HepG2 (cell line): ENCODE results near the gene ACSL3. TPM values are rescaled to one million over a fixed set of nuclear protein-coding genes. Genes with fewer than 3 reads are reported as not detected.

Experiments used
- ATAC-seq: fragments of 200-7000 bp; cut with Tn5 transposase; 3 replicates; pipeline ENCODE4 v1.9.1; 2020; ENCODE audit warnings: mild to moderate bottlenecking, moderate library complexity
- BruUV-seq: library from RNA; stranded (reverse); fragments of 400-500 nt; replicated peaks from 2 replicates; lab custom pipeline; 2021; lab: Mats Ljungman, UMichigan
- CTCF ChIA-PET: fragments of 300-600 bp; formaldehyde crosslinking; extraction: SDS; loops from one replicate; lab custom pipeline; 2021; ENCODE audit warnings: low total read pairs, inconsistent platforms, low intra/inter-chr PET ratio; lab: Yijun Ruan, JAX
- POLR2A ChIA-PET: fragments of 350-600 bp; sonication (Branson Sonifier 250); formaldehyde crosslinking; loops from one replicate; lab custom pipeline; 2020; ENCODE audit warnings: antibody characterized with exemption, inconsistent platforms; lab: Yijun Ruan, JAX
- DNase-seq: peaks from one replicate; pipeline ENCODE4 v3.0.0-alpha.2; 2015; ENCODE audit warnings: low spot score
- FAIRE-seq: peaks from 3 replicates; lab custom pipeline; 2011; peaks lifted over from hg19 to GRCh38; lab: Jason Lieb, UNC
- H2AFZ ChIP-seq: one replicate; pipeline ENCODE4 v1.6.1; 2011; ENCODE audit warnings: low read length, inconsistent platforms
- H3K27ac ChIP-seq: fragments of 300-600 bp; 3 replicates; pipeline ENCODE4 v1.8.0; 2011; ENCODE audit warnings: mixed run types, mild to moderate bottlenecking, mixed read lengths, low read length, inconsistent platforms; ENCODE audit not compliant: insufficient read depth; ENCODE audit errors: extremely low read length
- H3K27me3 ChIP-seq, 2 experiments: fragments of 200-600 bp in 1 of 2; 2 replicates in 1 of 2; 3 replicates in 1 of 2; pipeline versions ENCODE4 v1.6.0 to v1.8.0; 2011; ENCODE audit warnings: low read length in 2 of 2, mild to moderate bottlenecking in 2 of 2, moderate library complexity in 2 of 2, inconsistent platforms in 1 of 2; ENCODE audit not compliant: insufficient read depth in 2 of 2, control insufficient read depth in 1 of 2
- H3K36me3 ChIP-seq, 2 experiments: fragments of 200-600 bp in 1 of 2; replicated peaks in 1 of 2; 2 replicates in 1 of 2; 3 replicates in 1 of 2; pipeline versions ENCODE4 v1.5.1 to v1.8.0; 2011; ENCODE audit warnings: low read length in 2 of 2, inconsistent platforms in 1 of 2; ENCODE audit not compliant: insufficient read depth in 2 of 2, control insufficient read depth in 1 of 2
- H3K4me1 ChIP-seq: 2 replicates; pipeline ENCODE4 v1.5.1; 2012; ENCODE audit warnings: low read length, inconsistent platforms; ENCODE audit not compliant: insufficient read depth
- H3K4me2 ChIP-seq: 2 replicates; pipeline ENCODE4 v1.6.0; 2011; ENCODE audit warnings: low read depth, low read length, inconsistent platforms
- H3K4me3 ChIP-seq, 3 experiments: fragments of 200-600 bp in 1 of 3; sonication (generic), shearing (Covaris generic) in 1 of 3; replicated peaks in 1 of 3; 2 replicates each; pipeline ENCODE4 v1.5.1; 2011 to 2016; ENCODE audit warnings: low read length in 3 of 3, inconsistent platforms in 2 of 3, low read depth in 2 of 3, mild to moderate bottlenecking in 2 of 3, control low read depth in 1 of 3, mixed read lengths in 1 of 3; ENCODE audit not compliant: insufficient read depth in 1 of 3
- H3K79me2 ChIP-seq: one replicate; pipeline ENCODE4 v1.6.1; 2011; ENCODE audit warnings: low read length, inconsistent platforms; ENCODE audit not compliant: insufficient read depth
- H3K9ac ChIP-seq: 2 replicates; pipeline ENCODE4 v1.6.0; 2011; ENCODE audit warnings: mild to moderate bottlenecking, low read depth, low read length, inconsistent platforms; ENCODE audit not compliant: insufficient read depth
- H3K9me3 ChIP-seq: 2 replicates; pipeline ENCODE4 v1.5.1; 2012; ENCODE audit warnings: mild to moderate bottlenecking, low read length
- H4K20me1 ChIP-seq: 2 replicates; pipeline ENCODE4 v1.6.0; 2011; ENCODE audit warnings: inconsistent platforms, mild to moderate bottlenecking, low read length, moderate library complexity; ENCODE audit not compliant: insufficient read depth
- ADNP ChIP-seq: sonication (generic); formaldehyde crosslinking; IDR thresholded peaks from 2 replicates; pipeline ENCODE4 v1.4.0; 2020; ENCODE audit warnings: missing genetic modification reagents
- CENPT ChIP-seq: sonication (generic); formaldehyde crosslinking; IDR thresholded peaks from 2 replicates; pipeline ENCODE4 v1.8.0; 2022; ENCODE audit warnings: low read depth, mild to moderate bottlenecking, moderate library complexity, missing genetic modification reagents
- KDM5B ChIP-seq: sonication (generic); formaldehyde crosslinking; IDR thresholded peaks from 2 replicates; pipeline ENCODE4 v1.4.0; 2020; ENCODE audit warnings: missing genetic modification reagents, mild to moderate bottlenecking, borderline replicate concordance
- PAWR ChIP-seq: sonication (generic); formaldehyde crosslinking; IDR thresholded peaks from 2 replicates; pipeline ENCODE4 v1.4.0; 2020; ENCODE audit warnings: missing genetic modification reagents, mild to moderate bottlenecking, borderline replicate concordance
- RAD21 ChIP-seq: fragments of 450-650 bp; formaldehyde crosslinking; IDR thresholded peaks from 2 replicates; pipeline ENCODE4 v1.5.0; 2020; ENCODE audit warnings: mild to moderate bottlenecking
- REXO4 ChIP-seq: sonication (generic); formaldehyde crosslinking; IDR thresholded peaks from 2 replicates; pipeline ENCODE4 v1.8.0; 2022; ENCODE audit warnings: missing genetic modification reagents, mild to moderate bottlenecking, borderline replicate concordance
- XRCC5 ChIP-seq: fragments of 200-400 bp; formaldehyde crosslinking; optimal IDR thresholded peaks from 2 replicates; pipeline ENCODE3; 2017; ENCODE audit warnings: mild to moderate bottlenecking, low read length
- ZNF350 ChIP-seq: sonication (generic); formaldehyde crosslinking; IDR thresholded peaks from 2 replicates; pipeline ENCODE4 v1.4.0; 2020; ENCODE audit warnings: mild to moderate bottlenecking, low read depth, missing genetic modification reagents, borderline replicate concordance
- ZNF501 ChIP-seq: sonication (generic); formaldehyde crosslinking; IDR thresholded peaks from 2 replicates; pipeline ENCODE4 v1.5.1; 2020; ENCODE audit warnings: mild to moderate bottlenecking, moderate library complexity, missing genetic modification reagents
- ZSCAN25 ChIP-seq: sonication (generic); formaldehyde crosslinking; IDR thresholded peaks from 2 replicates; pipeline ENCODE4 v1.8.0; 2022; ENCODE audit warnings: mild to moderate bottlenecking, missing genetic modification reagents
- ZSCAN31 ChIP-seq: sonication (generic); formaldehyde crosslinking; IDR thresholded peaks from 2 replicates; pipeline ENCODE4 v1.5.0; 2020; ENCODE audit warnings: low read depth, mild to moderate bottlenecking, missing genetic modification reagents
- WGBS: methylation state at CpG from one replicate; pipeline ENCODE4 v1.1.6; 2017; ENCODE audit warnings: low lambda C conversion rate; 5-methylcytosine and 5-hydroxymethylcytosine counted together
- in situ Hi-C: cut with HindIII; loops from 2 replicates; pipeline ENCODE4 v1.10.0; 2017; ENCODE audit warnings: low pct_unique_long_range_greater_than_20kb; ENCODE audit not compliant: extremely low pct_ligation_motif_present
- intact Hi-C: fragments of 100-400 bp; cut with micrococcal nuclease; formaldehyde crosslinking; loops from one replicate; pipeline ENCODE4 v1.10.0; 2022; ENCODE audit not compliant: unreplicated experiment
- polyA plus RNA-seq, 8 experiments: library from polyadenylated mRNA; depleted of rRNA in 3 of 8; stranded (reverse) in 7 of 8; unstranded in 1 of 8; fragments of >200 nt; fragmentation: Illumina TruSeq in 4 of 8; extraction: Trizol in 4 of 8; gene quantifications; 2 replicates each; pipeline versions ENCODE4 v1.2.1 to v1.2.3, GENCODE V29; 2011 to 2016; ENCODE audit warnings: low read depth in 4 of 8, missing spikeins in 1 of 8, mixed read lengths in 1 of 8; ENCODE audit not compliant: insufficient read depth in 1 of 8
- total RNA-seq, 5 experiments: library from RNA; depleted of rRNA; stranded (reverse); fragments of >200 nt; fragmentation: Illumina TruSeq; extraction: Trizol; gene quantifications; 2 replicates each; pipeline ENCODE4 v1.2.3, GENCODE V29; 2016; ENCODE audit warnings: low read depth in 1 of 5
- TF ChIP-seq, protein P1 (sequence below): sonication (generic); formaldehyde crosslinking; IDR thresholded peaks from one replicate; pipeline ENCODE4 v1.5.1; 2020; ENCODE audit warnings: mild to moderate bottlenecking, missing genetic modification reagents; ENCODE audit errors: not compliant biosample characterization
- TF ChIP-seq, protein P2 (sequence below): sonication (generic); formaldehyde crosslinking; conservative IDR thresholded peaks from 2 replicates; pipeline ENCODE4 v1.8.0; 2022; ENCODE audit warnings: missing genetic modification reagents
- TF ChIP-seq, protein P3 (sequence below): sonication (generic); formaldehyde crosslinking; IDR thresholded peaks from 2 replicates; pipeline ENCODE4 v1.8.0; 2022; ENCODE audit warnings: mild to moderate bottlenecking, missing genetic modification reagents, moderate library complexity

The ACSL3 gene
- total and polyA plus RNA-seq, 2 of the 13 experiments (the other 11 are each of a cell fraction or from before 2014, with no cell fraction given): 305 to 365 TPM

DNA sequence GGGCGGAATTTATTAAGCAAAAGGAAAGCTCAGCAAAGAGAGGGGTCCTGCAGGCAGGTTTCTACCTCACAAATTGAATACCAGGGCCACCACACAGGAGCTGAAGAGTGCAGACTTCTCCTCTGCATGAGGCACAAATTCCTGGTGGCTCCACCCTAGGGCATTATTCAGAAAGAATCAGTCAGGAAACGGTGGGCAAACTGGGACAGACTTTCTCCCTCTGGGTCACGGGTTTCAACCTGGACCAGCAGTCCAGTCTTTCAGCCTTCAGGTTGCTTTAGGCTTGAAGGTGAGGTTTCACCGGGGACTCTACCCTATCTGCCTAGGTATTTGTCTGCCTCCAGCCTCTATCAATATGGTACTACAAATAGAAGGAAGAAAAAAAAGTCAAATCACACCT, 41.8 kb downstream of the ACSL3 start:
- peak overlapping the region; percentile 29; the same call in 1 of the 2 replicates for H3K4me2 ChIP-seq
- ChIA-PET POLR2A (interaction anchor here (0.7 to 2.7 kb wide), 6 partner anchors 39 to 196 kb away, joined by 3 to 32 read pairs (median 6); no protein-coding TSS in a partner anchor), CTCF (interaction anchor here (1.5 to 5.2 kb wide), 4 partner anchors 105 to 212 kb away, joined by 11 to 108 read pairs (median 26); no protein-coding TSS in a partner anchor)
- in situ Hi-C loops: loop anchor here (5.0 kb wide), 2 partner anchors 105 to 210 kb away; no protein-coding TSS in a partner anchor
- peak overlapping the region; percentile 48 for H3K27ac ChIP-seq
- no peak overlapping the region for H2AFZ ChIP-seq
- FAIRE-seq: no peak
- H3K36me3 ChIP-seq: peaks cover 11 to 54% of the 10 kb centered on the region in 2 experiments
- H3K79me2 ChIP-seq: peaks cover 98% of the 10 kb centered on the region
- intact Hi-C loops: loop anchor here (1.0 kb wide), 6 partner anchors 40 to 212 kb away; no protein-coding TSS in a partner anchor
- TSS peak; percentile 2 for BruUV-seq
- 90% methylated on average over 4 of the region's 4 CpGs for WGBS
- ATAC-seq: peak; percentile 11
- no peak overlapping the region for H3K9ac ChIP-seq
- no peaks in the 10 kb centered on the region for H3K9me3 ChIP-seq
- H3K4me3 ChIP-seq: no peak overlapping the region
- H4K20me1 ChIP-seq: peaks cover 87% of the 10 kb centered on the region
- H3K4me1 ChIP-seq: peaks cover 100% of the 10 kb centered on the region
- DNase-seq: no peak
- no peaks in the 10 kb centered on the region for H3K27me3 ChIP-seq
- TF ChIP-seq CENPT (CRISPR knock-in tag) (no peak), ZSCAN25 (CRISPR knock-in tag) (no peak), ZSCAN31 (no peak), XRCC5 (no peak), REXO4 (no peak), KDM5B (CRISPR knock-in tag) (no peak), ZNF350 (CRISPR knock-in tag) (no peak), ADNP (CRISPR knock-in tag) (no peak), ZNF501 (CRISPR knock-in tag) (0 out of 2 replicates have a peak, but pooled peaks have one; percentile 2), PAWR (CRISPR knock-in tag) (no peak), RAD21 (0 out of 2 replicates have a peak, but pooled peaks have one; percentile 11)
- TF ChIP-seq, protein P1, sequence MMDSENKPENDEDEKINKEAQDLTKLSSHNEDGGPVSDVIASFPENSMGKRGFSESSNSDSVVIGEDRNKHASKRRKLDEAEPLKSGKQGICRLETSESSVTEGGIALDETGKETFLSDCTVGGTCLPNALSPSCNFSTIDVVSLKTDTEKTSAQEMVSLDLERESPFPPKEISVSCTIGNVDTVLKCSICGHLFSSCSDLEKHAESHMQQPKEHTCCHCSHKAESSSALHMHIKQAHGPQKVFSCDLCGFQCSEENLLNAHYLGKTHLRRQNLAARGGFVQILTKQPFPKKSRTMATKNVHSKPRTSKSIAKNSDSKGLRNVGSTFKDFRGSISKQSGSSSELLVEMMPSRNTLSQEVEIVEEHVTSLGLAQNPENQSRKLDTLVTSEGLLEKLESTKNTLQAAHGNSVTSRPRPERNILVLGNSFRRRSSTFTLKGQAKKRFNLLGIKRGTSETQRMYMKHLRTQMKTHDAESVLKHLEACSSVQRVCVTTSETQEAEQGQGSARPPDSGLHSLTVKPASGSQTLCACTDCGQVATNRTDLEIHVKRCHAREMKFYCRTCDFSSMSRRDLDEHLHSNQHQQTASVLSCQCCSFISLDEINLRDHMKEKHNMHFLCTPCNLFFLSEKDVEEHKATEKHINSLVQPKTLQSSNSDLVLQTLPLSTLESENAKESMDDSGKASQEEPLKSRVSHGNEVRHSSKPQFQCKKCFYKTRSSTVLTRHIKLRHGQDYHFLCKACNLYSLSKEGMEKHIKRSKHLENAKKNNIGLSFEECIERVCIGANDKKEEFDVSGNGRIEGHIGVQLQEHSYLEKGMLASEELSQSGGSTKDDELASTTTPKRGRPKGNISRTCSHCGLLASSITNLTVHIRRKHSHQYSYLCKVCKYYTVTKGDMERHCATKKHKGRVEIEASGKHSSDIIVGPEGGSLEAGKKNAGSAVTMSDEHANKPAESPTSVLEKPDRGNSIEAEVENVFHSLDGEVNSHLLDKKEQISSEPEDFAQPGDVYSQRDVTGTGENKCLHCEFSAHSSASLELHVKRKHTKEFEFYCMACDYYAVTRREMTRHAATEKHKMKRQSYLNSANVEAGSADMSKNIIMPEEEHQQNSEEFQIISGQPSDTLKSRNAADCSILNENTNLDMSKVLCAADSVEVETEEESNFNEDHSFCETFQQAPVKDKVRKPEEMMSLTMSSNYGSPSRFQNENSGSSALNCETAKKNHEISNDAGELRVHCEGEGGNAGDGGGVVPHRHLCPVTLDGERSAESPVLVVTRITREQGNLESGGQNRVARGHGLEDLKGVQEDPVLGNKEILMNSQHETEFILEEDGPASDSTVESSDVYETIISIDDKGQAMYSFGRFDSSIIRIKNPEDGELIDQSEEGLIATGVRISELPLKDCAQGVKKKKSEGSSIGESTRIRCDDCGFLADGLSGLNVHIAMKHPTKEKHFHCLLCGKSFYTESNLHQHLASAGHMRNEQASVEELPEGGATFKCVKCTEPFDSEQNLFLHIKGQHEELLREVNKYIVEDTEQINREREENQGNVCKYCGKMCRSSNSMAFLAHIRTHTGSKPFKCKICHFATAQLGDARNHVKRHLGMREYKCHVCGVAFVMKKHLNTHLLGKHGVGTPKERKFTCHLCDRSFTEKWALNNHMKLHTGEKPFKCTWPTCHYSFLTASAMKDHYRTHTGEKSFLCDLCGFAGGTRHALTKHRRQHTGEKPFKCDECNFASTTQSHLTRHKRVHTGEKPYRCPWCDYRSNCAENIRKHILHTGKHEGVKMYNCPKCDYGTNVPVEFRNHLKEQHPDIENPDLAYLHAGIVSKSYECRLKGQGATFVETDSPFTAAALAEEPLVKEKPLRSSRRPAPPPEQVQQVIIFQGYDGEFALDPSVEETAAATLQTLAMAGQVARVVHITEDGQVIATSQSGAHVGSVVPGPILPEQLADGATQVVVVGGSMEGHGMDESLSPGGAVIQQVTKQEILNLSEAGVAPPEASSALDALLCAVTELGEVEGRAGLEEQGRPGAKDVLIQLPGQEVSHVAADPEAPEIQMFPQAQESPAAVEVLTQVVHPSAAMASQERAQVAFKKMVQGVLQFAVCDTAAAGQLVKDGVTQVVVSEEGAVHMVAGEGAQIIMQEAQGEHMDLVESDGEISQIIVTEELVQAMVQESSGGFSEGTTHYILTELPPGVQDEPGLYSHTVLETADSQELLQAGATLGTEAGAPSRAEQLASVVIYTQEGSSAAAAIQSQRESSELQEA: no peak
- TF ChIP-seq, protein P2, sequence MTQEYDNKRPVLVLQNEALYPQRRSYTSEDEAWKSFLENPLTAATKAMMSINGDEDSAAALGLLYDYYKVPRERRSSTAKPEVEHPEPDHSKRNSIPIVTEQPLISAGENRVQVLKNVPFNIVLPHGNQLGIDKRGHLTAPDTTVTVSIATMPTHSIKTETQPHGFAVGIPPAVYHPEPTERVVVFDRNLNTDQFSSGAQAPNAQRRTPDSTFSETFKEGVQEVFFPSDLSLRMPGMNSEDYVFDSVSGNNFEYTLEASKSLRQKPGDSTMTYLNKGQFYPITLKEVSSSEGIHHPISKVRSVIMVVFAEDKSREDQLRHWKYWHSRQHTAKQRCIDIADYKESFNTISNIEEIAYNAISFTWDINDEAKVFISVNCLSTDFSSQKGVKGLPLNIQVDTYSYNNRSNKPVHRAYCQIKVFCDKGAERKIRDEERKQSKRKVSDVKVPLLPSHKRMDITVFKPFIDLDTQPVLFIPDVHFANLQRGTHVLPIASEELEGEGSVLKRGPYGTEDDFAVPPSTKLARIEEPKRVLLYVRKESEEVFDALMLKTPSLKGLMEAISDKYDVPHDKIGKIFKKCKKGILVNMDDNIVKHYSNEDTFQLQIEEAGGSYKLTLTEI (CRISPR knock-in tag): no peak
- TF ChIP-seq, protein P3, sequence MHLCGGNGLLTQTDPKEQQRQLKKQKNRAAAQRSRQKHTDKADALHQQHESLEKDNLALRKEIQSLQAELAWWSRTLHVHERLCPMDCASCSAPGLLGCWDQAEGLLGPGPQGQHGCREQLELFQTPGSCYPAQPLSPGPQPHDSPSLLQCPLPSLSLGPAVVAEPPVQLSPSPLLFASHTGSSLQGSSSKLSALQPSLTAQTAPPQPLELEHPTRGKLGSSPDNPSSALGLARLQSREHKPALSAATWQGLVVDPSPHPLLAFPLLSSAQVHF (CRISPR knock-in tag): no peak
